Omental fat pad (tissue), 4 donors: ENCODE measurements around the gene PTS. TPM values are rescaled to one million over a fixed set of nuclear protein-coding genes. Genes with fewer than 3 reads are reported as not detected.

ENCODE experiments used
- ATAC-seq: fragments of 150-250 bp; one replicate; pipeline ENCODE4 v1.9.1; 2016; ENCODE audit warnings: mild to moderate bottlenecking, moderate library complexity; ENCODE audit not compliant: low FRiP score
- DNase-seq: peaks from one replicate; pipeline ENCODE4 v3.0.0-alpha.2; 2019; ENCODE audit warnings: low spot score
- small RNA-seq: library from RNA; depleted of rRNA; stranded (forward); fragments of <200 nt; gene quantifications from one replicate; pipeline ENCODE3, GENCODE V24; 2016
- total RNA-seq, 4 donors: library from RNA; depleted of rRNA; stranded (reverse); fragments of >200 nt; gene quantifications; one replicate each; pipeline ENCODE4 v1.1.0, GENCODE V29; 2016
- TF ChIP-seq, protein P1 (sequence below), 3 donors: fragments of 450-650 bp; IDR thresholded peaks; one replicate each; pipeline ENCODE4 v1.5.1; 2016 to 2017; ENCODE audit warnings: antibody characterized with exemption in 3 of 3, mild to moderate bottlenecking in 3 of 3, moderate library complexity in 2 of 3

PTS gene
- total RNA-seq, 4 donors from 2014 or later, result 25.8 to 38.0 (median 34.4) TPM

DNA sequence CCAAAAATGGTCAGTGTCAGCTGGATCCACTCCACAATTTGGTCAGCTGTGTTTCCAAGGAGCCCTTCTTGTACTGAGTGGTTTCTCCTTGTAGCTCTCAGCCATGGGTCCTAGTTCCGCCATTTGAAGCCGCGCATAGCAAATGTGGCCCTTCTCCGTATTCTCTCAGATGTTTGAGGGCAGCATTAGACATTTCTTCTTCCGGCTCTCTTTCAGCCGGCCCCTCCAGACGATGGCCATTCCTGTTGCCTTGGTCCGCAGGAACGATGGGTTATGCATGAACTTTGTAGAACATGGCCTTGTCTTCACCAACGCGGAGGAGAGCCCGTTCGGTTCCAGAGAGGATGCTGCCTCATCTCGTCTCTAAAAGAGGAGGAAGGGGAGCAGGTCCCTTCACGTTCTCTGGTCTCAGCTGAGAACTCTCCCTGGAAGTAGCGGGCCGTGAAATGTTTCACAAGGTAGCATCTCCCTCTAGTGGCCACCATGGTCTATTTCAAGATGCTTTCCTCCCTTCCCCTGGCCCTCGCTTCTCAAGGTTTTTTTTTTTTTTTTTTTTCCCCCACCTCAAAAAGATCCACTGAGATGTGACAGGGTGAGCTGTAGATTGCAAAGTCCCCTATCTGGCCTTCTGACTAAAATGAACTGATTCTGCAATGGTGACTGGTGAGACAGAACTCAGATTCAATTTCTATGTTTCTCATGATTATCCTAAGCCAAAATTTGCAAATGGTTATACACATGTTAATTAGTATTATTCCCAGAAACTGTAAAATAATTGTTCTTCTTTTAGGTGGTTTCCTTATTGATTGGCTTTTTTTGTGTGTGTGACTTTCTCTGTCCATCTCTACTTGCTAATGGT, 54.3 kb downstream of the PTS start:
- ATAC-seq (peak; percentile 80), DNase-seq (peak; percentile 38)
- TF ChIP-seq, protein P1, sequence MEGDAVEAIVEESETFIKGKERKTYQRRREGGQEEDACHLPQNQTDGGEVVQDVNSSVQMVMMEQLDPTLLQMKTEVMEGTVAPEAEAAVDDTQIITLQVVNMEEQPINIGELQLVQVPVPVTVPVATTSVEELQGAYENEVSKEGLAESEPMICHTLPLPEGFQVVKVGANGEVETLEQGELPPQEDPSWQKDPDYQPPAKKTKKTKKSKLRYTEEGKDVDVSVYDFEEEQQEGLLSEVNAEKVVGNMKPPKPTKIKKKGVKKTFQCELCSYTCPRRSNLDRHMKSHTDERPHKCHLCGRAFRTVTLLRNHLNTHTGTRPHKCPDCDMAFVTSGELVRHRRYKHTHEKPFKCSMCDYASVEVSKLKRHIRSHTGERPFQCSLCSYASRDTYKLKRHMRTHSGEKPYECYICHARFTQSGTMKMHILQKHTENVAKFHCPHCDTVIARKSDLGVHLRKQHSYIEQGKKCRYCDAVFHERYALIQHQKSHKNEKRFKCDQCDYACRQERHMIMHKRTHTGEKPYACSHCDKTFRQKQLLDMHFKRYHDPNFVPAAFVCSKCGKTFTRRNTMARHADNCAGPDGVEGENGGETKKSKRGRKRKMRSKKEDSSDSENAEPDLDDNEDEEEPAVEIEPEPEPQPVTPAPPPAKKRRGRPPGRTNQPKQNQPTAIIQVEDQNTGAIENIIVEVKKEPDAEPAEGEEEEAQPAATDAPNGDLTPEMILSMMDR (IDR thresholded peaks at IDR 0.05), result peak in 1 of 3 donors; percentile 35

DNA sequence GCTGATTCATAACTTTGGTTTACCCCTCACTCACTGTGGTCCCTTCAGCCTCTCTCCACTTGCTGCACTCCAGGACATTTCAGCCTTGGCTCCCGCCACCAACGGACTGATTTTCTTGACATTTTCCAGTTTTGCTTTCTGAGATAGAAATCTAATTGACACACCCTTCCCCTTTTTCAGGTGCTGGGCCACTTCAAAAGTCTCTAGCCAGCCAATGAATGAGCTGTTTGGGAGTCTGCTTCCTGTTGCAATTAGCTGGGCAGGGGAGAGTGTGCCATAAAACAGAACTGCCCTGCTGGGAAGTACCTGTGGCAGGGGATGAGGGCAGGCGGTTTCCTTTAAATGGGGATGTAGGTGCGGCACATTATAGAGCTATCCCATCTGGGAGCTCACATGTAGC, 55.5 kb downstream of the PTS start:
- DNase-seq (no peak), ATAC-seq (no peak)
- TF ChIP-seq, protein P1 (IDR thresholded peaks at IDR 0.05), result no peak

Small RNA genes lying within 50 kb of the gene (small RNA-seq; reads per million reads assigned to genes)
- not detected for gene MRPS36P4

Other genes starting within 250 kb of the PTS start
- gene DLAT, start 201.0 kb upstream of the PTS start, total RNA-seq, result 10 to 100 TPM; 20.5 to 61.6 (median 36.1) TPM
- 1 to 10 TPM in 2 of 4 donors, under 1 TPM in 1, not detected in 1; 0.48 to 2.4 (median 1.8) TPM for gene PIH1D2, start 152.4 kb upstream of the PTS start, total RNA-seq
- 10 to 100 TPM; 11.0 to 15.4 (median 11.1) TPM for gene NKAPD1, start 152.1 kb upstream of the PTS start, total RNA-seq
- gene TIMM8B, start 139.7 kb upstream of the PTS start, total RNA-seq, result 10 to 100 TPM; 31.5 to 37.1 (median 33.9) TPM
- 100 to 1,000 TPM in 2 of 4 donors, 10 to 100 TPM in 2; 85.0 to 145 (median 104) TPM for gene SDHD, start 139.6 kb upstream of the PTS start, total RNA-seq
- 10 to 100 TPM; 10.4 to 70.9 (median 30.8) TPM for gene IL18, start 62.3 kb upstream of the PTS start, total RNA-seq
- under 1 TPM in 1 of 4 donors, not detected in 3; 0.96 TPM for gene TEX12, start 59.1 kb upstream of the PTS start, total RNA-seq
- 10 to 100 TPM in 3 of 4 donors, 1 to 10 TPM in 1; 4.4 to 33.6 (median 18.3) TPM for gene BCO2, start 50.9 kb upstream of the PTS start, total RNA-seq
- not detected for gene PLET1, start 34.4 kb downstream of the PTS start, total RNA-seq